Tibial artery (tissue), 4 donors: ENCODE data around the gene KLRC2.
"Not testable (repeated sequence)": the region's sequence is repeated elsewhere in the genome, so short reads cannot be mapped to it uniquely, and the experiment has no call there.

Experiments
- DNase-seq, 2 donors: peaks; one replicate each; pipeline ENCODE4 v3.0.0-alpha.2; 2019
- H3K27ac ChIP-seq, 2 donors: fragments of 200-600 bp; sonication (generic) in 1 of 2; 1 replicate in 1 of 2; 2 replicates in 1 of 2; pipeline ENCODE4 v1.5.1; 2018 to 2019; ENCODE audit warnings: mild to moderate bottlenecking in 1 of 2
- H3K27me3 ChIP-seq, 2 donors: fragments of 200-600 bp; sonication (generic) in 1 of 2; one replicate each; pipeline versions ENCODE4 v1.5.1 to v1.6.0; 2016 to 2019
- H3K36me3 ChIP-seq, 3 donors: fragments of 200-600 bp; sonication (generic) in 2 of 3; one replicate each; pipeline ENCODE4 v1.5.1; 2016 to 2019; ENCODE audit warnings: mild to moderate bottlenecking in 2 of 3
- H3K4me1 ChIP-seq, 4 donors: fragments of 200-600 bp; sonication (generic) in 2 of 4; 1 replicate in 3 of 4; 2 replicates in 1 of 4; pipeline ENCODE4 v1.5.1; 2016 to 2019
- H3K4me3 ChIP-seq, 2 donors: fragments of 200-600 bp; sonication (generic) in 1 of 2; 1 replicate in 1 of 2; 2 replicates in 1 of 2; pipeline ENCODE4 v1.5.1; 2018 to 2019; ENCODE audit warnings: mild to moderate bottlenecking in 2 of 2
- H3K9me3 ChIP-seq, 3 donors: fragments of 200-600 bp; sonication (generic) in 1 of 3; one replicate each; pipeline ENCODE4 v1.5.1; 2016 to 2019
- CTCF ChIP-seq, 2 experiments: fragments of 200-600 bp in 1 of 2; fragments of 450-650 bp in 1 of 2; IDR thresholded peaks; one replicate each; pipeline ENCODE4 v1.5.1; 2017 to 2019; ENCODE audit warnings: antibody characterized with exemption in 2 of 2, mild to moderate bottlenecking in 1 of 2, moderate library complexity in 1 of 2
- intact Hi-C: fragments of 100-400 bp; cut with DNase I; formaldehyde crosslinking; loops from one replicate; pipeline ENCODE4 v1.15.0; 2023; ENCODE audit warnings: low total_unique reads

Gene KLRC2

GRCh38 chr12:10424260-10424899 is 11.4 kb downstream of the KLRC2 start:
- intact Hi-C loops, H3K36me3 ChIP-seq, H3K27ac ChIP-seq, DNase-seq, H3K27me3 ChIP-seq, H3K4me3 ChIP-seq, H3K9me3 ChIP-seq, H3K4me1 ChIP-seq: not testable (repeated sequence)

DNA sequence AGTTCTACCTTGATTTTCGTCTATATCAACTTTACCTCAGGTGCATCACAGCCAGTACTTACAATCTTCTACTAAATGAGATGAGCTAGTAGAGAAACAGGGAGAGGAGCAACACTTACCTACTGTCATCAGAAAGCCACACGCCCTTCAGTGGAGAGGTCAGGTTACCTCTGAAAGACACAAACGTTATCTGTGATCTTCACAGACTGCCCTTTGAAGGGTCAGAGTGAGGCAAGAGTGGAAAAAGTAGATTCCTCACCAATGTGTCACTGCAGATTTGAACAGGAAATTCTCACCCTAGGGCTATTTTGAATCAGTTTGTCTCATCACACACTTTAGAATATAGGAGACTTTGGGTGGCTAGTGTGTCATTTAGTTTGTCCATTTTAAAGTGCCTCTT is 13.7 kb downstream of the KLRC2 start:
- H3K27ac ChIP-seq, H3K27me3 ChIP-seq, H3K4me1 ChIP-seq, H3K36me3 ChIP-seq, DNase-seq, intact Hi-C loops, H3K4me3 ChIP-seq, H3K9me3 ChIP-seq: not testable (repeated sequence)

DNA sequence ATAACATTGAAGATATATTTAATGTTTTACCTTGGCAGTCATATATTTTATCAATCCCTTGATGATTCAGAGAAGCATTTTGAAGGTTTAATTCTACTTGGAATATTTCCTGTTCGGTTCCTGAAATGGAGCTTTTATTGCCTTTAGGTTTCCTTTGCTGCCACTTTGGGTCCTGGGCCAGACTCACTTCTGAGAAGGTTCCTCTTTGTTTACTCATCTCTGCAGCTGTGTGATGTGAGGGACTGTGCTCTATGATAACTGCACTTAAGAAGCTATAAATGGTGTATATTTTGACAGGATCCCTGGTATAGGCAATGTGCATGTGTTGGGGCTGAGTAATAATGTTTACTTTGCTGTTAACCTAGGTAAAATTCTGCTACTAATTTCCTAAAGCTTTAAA is 15.5 kb downstream of the KLRC2 start, which contains the start of gene KLRC3:
Gene KLRC3 (minus strand): TSS at position 262 of the 400 bp plus-strand sequence. CDS start 45 bp downstream, at position 217.
- H3K4me1 ChIP-seq, intact Hi-C loops, H3K4me3 ChIP-seq, H3K9me3 ChIP-seq, H3K36me3 ChIP-seq, H3K27ac ChIP-seq, H3K27me3 ChIP-seq, DNase-seq: not testable (repeated sequence)

DNA sequence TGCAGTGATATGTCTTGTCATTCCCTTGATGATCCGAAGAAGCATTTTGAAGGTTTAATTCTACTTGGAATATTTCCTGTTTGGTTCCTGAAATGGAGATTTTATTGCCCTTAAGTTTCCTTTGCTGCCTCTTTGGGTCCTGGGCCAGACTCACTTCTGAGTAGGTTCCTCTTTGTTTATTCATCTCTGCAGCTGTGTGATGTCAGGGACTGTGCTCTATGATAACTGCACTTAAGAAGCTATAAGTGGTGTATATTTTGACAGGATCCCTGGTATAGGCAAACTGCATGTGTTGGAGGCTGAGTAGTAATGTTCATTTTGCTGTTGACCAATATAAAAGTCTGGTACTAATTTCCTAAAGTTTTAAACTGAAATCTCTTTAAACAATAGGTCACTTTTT is 26.4 kb downstream of the KLRC2 start, which contains the start of gene KLRC4:
Gene KLRC4 (minus strand): TSS at position 366 of the 400 bp plus-strand sequence. CDS start 182 bp downstream, at position 184.
- DNase-seq: no peak
- Histone ChIP-seq H3K27me3 (no peaks in the 10 kb centered on the region), H3K4me1 (no peaks in the 10 kb centered on the region), H3K27ac (no peak within 1 kb of the TSS), H3K4me3 (no peak within 1 kb of the TSS), H3K36me3 (no peaks in the 10 kb centered on the region), H3K9me3 (no peaks in the 10 kb centered on the region)
- intact Hi-C loops: no loop called here
- TF ChIP-seq CTCF (IDR thresholded peaks at IDR 0.05): no peak

DNA sequence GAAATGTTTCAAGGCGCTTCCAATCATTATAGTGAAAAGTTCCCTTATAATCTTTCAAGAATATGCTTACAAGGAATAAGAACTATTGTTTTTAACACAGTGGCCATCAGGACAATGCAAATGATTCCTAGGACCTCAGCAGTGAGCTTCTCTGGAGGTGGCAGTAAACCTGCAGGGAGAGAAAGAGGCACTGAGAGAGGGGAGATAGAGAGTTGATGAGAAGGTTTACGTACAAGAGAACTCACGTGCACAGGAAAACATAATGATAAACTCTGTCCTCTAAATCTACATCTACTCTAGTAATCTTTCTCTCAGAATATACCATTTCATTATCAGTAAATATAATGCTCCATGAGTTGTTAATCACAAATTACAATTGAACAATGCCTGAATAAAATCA is 27.0 kb downstream of the KLRC2 start:
- Histone ChIP-seq H3K4me1 (no peaks in the 10 kb centered on the region), H3K27me3 (no peaks in the 10 kb centered on the region), H3K9me3 (no peaks in the 10 kb centered on the region), H3K4me3 (no peak overlapping the region), H3K36me3 (no peaks in the 10 kb centered on the region), H3K27ac (no peak overlapping the region)
- intact Hi-C loops: no loop called here
- TF ChIP-seq CTCF (IDR thresholded peaks at IDR 0.05): no peak
- no peak for DNase-seq

DNA sequence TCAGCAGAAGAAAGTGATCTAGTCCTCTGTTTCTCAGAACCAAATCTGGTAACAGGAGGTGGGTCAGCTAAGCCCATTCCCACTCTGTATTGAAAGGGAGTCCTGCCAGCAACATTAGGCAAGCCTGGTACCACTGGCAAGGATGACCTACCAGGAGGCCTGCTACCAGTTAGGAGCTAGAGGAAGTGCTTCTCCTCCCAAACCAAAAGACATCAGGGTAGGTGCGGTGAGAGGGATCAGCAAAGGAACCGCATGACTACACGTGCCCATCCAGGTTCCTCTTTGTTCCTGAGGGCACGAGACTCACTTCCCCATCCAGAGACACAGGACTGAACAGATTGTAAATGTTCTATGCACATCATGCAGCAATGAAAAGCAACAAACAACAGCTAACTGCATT is 29.1 kb downstream of the KLRC2 start:
- Histone ChIP-seq H3K9me3 (no peaks in the 10 kb centered on the region), H3K27ac (no peak overlapping the region), H3K4me1 (no peaks in the 10 kb centered on the region), H3K36me3 (no peaks in the 10 kb centered on the region), H3K4me3 (no peak overlapping the region), H3K27me3 (no peaks in the 10 kb centered on the region)
- TF ChIP-seq CTCF (IDR thresholded peaks at IDR 0.05): no peak
- intact Hi-C loops: no loop called here
- DNase-seq: peak; percentile 68 to 70

DNA sequence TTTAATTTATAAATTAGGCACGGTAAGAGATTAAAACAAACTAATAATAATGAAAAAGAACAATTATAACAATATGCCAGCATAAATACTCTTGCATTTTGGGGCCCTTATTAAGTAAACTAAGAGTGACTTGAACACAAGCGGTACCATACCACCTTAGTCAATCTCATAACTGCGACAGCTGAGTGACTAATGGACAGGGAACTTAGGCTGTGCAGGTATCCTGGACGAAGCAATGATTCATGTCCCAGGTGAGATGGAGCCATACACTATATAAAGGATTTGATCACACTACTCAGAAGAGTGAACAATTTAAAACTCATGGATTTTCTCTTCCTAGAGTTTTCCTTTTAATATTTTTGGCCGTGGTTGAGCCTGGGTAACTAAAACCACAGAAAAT is 30.5 kb downstream of the KLRC2 start:
- Histone ChIP-seq H3K9me3 (no peaks in the 10 kb centered on the region), H3K27me3 (no peaks in the 10 kb centered on the region), H3K27ac (no peak overlapping the region), H3K36me3 (no peaks in the 10 kb centered on the region), H3K4me3 (no peak overlapping the region), H3K4me1 (no peaks in the 10 kb centered on the region)
- no peak for DNase-seq
- no peak for TF ChIP-seq CTCF (IDR thresholded peaks at IDR 0.05)
- intact Hi-C loops: no loop called here
